NCI-H82 treated with DMSO at 0.1 percent for 48 hours (cell line): ENCODE data around the gene TCF12.

ENCODE experiments used
- DNase-seq: peaks from one replicate; lab custom pipeline; 2025; ENCODE audit not compliant: unreplicated experiment; lab: John Stamatoyannopoulos, UW

TCF12 gene

DNA sequence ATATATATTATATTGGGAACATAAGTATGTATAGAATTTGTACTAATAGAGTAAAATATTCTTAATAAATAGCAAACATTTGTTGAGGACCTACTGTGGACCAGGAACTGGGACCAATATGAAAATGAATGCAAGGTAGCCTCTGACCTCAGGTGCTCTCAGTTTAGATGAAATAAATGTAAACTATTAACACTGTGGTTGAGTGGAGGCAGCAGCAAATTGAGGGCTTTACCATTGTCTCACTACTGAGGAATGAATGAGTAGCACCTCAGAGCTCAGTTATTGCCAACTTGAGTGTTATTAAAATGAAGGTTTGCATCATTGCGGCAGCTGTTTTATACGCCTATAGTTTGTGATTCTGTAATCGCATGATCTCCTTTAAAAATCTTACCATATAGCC lies 366.9 kb downstream of the TCF12 start:
- no peak for DNase-seq

DNA sequence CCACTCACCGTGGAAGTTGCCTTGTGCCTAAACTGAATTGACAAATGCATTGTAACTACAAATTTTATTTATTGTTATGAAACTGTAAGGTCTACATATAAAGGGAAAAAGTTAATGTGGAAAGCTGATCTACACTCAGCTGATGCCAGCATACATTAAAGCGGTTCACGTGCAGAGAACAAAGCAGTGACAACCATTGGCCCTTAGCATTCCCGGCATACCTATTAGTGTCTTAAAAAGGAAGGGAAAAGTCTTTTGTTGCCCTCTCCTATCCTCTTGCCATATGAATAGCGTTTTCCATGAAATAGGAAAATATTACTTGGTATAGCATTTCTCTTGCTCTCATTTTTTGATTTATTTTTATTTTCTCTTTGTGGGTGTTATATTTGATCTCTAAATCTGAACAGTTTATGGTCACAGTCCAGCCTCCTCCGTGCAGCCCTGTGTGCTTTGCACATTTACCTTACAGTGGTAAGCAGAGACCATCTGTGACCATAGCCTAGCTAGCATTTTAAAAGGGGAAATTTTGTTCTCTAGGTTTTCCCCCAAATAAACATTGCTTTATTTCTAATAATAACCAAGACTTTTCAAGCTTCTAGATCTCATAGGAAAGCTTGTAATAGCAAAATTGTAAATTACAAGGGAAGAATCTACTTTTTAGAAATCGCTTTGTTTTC lies 368.1 kb downstream of the TCF12 start:
- DNase-seq, result no peak

DNA sequence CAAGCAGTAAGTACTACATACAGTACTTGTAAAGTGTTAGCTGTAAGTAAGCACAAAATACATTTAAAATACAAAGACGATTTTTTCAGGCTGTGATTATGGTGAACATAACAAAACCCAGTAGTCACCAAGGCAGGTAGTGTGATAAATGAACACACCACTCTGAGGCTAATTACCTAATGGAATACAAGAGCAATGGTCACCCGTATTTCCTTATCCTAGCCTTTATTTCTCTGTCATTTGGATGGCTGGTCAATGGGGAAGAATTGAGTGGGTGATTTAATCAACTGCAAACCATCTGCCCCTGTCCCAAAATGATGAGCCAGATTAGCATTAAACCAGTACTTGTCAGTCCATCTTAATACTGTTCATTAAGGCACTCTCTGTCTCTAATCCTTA lies 368.7 kb downstream of the TCF12 start:
- peak; percentile 99 for DNase-seq

DNA sequence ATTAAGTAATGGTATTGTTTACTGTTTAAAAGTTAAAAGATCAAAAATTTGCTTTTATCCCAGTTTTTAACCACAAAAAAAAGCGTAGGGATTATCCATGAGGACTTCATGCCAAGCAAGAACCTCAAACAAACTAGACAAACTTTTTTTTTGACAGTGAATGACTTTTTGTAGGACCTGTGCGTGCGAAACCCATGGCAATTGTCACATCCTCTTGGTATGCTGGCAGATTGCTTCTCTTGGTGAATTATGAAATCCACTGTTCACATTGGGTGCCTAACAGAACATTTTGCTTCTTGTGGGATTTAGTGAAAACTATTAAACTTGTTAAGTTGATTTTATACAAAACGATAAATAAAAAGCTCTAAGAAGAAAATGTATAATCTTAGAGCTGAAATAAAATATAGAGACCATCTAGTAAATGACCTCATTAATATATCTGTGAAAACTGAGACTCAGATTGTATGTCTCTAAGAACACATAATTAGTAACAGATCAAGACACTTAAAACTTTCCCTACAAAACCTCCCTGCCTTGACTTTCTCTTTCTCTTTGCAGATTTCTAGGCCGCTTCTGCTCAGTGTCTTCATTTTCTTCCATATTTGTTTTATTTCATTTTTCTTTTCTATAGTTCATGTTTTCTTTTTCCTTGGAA lies 370.6 kb downstream of the TCF12 start:
- DNase-seq, result no peak

DNA sequence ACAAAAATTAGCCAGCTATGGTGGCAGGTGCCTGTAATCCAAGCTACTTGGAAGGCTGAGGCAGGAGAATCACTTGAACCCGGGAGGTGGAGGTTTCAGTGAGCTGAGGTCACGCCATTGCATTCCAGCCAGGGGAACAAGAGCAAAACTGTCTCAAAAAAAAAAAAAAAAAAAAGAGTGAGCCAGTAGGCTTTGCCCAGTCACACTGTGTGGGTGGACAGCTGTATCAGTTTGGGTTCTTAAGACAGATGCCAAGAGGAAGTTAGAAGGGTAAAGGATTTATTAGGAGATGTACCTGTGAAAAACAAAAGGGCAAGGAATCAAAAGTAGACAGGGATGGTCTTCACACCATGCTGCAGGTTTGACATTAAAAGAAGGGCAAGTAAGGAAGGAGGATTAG lies 371.7 kb downstream of the TCF12 start:
- DNase-seq, result no peak

DNA sequence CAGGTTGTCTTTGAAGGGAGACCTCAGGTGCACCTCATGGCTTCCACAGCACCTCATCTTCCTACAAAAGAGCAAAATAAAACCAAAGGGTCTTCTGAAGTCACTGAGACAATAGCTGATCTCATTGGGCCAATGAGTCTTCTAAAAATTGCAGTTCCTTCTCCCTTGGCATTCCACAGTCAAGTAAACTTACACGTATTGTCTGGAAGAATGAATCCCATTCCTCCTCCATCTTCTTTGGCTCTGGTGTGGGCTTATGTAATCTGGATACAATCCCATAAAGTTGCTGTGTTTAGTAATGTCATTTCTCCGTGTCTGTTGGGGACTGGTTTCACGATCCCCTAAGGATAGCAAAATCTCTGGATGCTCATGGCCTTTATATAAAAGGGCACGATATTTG lies 372.4 kb downstream of the TCF12 start:
- DNase-seq, result no peak

DNA sequence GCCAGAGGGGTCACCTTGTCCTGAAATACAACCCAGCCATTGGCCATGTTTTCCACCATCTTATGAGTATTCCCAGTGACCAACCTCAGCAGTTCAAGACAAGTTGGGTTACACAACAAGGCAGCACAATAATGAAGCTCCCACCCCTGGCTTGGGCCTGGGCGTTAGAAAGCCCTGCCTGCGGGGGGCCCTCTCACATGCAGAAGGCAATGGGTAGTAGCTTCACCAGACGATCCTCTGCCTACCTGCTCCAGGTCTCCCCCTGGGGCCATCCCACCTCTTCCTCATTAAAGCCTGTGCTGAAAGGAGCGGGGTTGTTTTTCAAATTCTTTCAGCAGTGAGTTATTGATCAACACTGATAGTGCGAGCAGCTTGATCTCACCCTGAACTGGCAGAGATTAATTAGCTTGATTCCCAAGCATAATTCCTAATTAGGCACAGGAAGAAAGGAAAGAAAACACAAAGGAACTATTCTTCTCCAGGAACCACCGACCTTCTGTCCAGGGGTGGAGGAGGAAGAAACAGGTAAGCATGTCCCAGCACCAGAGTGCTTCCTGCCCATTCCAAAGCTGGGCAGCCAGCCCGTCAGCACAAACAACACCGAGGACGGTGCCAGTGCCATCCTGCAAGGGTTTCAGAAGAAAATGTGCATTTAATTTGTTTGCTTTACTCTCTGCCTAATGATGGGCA lies 378.2 kb downstream of the TCF12 start:
- no peak for DNase-seq

DNA sequence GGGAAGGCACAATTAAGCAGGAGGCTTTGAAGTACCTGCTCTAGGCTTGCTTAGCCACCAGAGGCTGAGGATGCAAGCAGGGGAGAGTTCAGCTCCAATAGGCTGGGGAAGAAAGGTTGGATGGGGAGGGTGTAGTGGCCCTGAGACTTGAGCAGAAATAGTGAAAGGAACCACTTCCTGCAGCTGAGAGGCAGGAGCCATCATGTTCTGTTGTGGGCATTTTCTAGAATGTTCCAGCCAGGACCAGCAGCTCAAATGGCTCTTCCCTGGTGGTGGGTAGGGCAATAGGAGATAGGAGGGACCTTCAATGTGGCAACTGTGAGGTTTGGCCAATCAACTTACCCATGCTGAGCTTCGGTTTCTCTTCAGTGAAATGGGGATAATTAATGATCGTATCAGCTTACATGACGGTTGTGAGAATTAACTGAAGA lies 378.7 kb downstream of the TCF12 start:
- no peak for DNase-seq

DNA sequence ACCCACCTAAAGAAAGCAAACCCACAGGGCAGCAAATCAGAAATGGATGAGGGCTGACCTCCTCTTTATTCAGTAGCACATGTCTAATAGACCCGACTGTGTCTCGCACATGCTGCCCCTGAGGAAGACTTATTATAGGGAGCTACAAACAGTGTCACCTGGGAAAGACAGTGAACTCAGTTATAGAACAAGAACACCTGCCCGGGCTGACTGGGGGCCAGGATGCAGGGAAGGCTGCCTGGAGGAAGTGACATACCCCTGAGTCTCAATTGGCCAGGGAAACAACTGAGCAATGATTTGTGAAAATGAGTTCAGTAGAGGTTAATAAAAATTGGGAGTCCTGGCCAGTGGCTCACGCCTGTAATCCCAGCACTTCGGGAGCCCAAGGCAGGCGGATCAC lies 379.2 kb downstream of the TCF12 start:
- DNase-seq, result no peak

DNA sequence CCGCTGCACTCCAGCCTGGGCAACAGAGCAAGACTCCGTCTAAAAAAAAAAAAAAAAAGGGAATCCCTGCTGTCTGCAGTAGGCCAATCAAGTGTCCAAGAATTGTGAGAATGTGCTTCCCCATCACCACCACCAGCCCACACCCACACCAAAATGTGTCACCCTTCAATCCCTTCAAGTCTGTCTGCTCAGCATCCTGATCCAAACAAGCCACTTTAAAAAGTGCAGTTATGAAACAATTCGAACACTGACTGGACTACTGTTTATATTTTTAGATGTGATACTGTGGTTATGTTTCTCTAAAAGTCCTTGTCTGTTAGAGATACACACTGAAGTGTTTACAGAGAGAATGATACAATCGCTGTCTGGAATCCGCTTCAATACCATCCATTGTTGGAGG lies 379.8 kb downstream of the TCF12 start:
- no peak for DNase-seq

DNA sequence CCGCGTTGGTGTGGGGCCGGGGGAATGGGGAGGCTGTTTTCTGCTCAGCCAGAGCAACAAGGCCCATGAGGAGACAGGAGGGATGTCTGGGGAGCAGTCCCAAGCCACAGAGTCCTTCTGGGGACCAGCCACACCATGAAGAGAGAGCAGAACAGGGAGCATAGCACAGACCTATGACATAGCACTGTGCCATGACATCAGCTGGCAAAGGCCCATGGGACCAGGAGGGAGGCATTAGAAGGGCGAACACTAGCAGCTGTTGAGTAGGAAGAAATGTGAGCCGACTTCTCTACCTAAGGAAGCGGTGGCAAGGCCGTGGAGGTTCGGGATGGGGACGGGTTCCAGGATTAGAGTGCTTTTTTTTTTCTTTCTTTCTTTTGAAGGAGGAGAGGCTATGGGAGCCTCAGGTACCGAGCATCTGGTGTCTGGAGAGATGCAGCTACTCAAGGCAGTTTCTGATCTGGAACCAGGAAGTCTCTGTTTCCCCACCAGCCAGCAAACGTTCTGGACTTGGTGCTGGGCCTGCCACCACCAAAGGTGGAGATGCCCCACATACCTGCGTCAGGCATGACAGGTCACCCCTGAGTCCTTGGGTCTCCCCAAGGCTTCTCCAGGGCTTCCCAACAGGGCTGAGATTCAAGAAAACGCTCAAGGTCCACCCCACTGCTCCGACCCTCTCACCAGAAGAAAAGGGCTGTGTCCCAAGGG lies 380.6 kb downstream of the TCF12 start:
- DNase-seq, result no peak

DNA sequence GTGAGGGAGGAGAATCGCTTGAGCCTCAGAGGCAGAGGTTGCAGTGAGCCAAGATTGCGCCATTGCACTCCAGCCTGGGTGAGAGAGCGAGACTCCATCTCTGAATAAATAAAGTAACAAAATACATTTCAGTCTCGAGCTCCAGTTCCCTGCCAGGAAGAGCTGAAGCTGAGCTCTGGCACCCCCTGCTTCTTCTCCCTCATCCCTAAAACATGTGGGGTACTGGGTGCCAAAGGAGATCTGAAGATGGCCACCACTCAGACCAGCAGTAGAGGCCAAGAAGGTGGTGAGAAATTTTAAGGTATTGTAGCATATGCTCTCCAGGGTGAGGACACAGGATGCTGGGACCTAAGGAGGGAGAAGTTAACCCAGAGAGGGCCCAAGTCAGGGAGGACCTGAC lies 382.9 kb downstream of the TCF12 start:
- DNase-seq, result no peak

DNA sequence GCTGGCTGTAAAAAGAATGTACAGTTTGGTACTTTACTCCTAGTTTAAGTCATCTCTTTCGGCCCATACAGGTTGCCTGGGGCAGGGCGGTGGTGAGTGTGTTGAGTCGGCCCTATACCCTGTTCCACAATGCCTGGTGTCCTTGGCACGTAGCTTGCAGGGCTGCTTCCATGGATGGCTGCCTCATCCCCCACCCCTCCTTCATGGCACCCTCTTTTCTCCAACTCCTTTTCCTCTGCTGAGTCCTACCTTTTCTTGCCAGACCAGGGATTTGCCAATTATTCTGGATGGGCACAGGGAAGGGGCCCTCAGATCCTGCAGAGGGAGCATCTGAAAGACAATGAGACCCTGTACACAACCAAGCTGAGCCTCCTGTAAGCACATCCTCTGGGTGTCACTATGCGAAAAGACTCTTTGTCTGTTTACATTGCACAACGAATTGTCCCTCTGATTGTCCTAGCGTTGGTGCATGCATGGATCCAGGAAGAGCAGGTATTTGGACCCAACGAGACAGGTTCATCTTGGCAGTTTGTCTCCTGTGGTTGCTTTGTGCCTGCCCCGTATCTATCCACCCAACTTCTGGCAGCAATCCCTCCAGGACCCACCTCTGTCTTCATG lies 384.3 kb downstream of the TCF12 start:
- no peak for DNase-seq

DNA sequence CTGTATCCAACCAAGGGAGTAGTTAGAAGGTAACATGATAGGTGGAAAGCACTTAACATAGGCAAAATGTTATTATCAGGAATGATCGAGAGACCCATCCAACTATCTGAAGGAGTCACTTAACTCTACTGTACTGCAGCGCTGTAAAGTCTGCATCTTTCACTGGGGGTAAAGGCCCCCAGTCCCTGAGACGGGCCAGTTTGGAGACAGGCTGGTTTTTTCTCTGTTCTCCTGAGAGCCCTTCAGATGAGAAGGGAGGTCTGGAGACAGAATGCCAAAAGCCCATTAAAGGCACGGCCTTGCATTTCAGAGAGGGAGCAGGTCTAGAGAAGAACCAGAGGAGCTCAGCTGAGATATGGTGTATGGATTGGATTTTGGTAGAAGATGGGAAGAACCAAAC lies 386.6 kb downstream of the TCF12 start:
- no peak for DNase-seq

DNA sequence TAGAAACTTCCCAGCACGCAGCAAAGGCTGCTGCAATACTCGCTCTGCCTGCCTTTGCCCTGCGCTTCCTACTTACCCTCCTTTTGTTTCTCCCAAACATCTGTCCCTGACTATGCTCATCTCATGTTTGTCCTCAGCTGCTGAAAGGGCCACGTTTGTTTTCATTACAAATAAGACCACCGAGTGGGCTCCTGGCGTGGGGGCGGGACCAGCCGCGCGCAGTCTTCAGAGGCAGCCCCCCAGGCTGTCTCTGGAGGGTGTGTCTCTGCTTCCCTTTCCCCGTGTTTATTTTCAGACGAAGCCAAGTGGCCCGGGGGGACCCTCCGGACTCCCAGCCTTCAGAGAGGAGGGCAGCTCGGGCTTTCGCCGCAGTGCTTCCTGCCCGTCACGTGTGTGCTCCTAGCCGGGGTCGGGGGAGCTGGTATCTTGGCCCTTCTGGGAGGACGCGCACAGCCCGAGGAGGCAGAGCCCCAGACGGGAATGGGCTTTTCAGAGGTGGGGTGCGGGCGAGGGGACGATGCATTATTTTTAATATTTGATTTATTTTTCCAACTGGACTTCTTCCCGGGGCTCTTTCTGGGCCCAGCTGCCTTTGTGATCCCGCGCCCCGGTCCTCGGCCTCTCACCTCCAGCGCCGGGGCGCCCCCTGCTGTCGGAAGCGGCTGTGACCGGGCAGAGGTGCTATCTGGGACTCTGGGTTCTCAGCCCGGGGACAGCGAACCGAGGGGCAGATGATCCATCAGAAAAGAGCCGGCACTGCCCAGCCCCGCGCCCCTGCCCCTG lies 387.9 kb downstream of the TCF12 start:
- no peak for DNase-seq

DNA sequence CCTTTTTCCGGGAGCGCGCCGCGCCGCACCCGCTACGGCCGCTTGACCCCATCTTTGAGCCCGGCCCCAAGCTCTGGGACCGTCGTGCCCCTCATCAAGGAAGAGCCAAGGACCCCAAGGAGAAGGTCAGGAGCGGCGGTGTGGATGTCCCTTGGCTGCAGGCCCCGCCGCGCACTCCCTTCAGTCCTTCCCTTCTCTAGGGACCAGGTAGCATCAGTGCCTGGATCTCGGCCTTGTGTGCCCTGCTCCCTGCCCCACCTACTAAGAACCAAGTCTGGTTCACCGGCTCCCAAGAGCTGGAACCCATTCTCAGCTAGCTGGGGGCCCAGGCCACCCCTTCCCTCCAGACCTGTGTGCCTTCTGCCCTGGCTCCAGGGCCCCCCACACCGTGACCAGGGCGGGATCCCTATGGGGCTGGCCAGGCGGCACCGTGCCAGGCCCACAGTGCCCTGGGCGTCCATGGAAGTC lies 388.5 kb downstream of the TCF12 start:
- DNase-seq, result no peak

DNA sequence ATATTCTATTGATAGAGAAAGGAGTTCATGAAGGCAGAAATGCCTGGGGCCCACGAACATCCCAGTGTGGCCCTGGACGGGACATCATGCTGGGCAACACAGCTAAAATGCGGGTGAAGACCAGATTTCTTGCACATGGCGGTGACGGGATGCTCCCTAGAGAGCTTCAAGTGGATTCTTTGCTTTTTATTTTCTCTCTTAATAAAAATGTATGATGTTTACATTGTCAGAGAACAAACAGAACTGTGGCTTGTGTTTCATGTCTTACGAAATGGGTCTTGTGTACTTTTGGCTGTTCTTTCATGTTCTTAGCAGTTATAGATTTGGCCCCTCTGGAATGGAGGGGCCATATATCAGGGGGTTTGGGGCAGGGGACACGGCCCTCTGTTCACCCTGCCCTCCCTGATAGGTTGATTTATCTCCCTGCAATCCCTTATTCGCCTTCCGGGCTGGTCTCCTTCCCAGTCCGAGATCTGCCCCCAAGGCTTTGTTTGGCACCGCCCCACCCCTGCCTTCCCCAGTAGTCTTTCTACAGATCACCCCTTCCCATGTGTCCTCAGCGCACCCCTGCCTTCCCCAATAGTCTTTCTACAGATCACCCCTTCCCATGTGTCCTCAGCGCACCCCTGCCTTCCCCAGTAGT lies 389.2 kb downstream of the TCF12 start:
- DNase-seq, result no peak

DNA sequence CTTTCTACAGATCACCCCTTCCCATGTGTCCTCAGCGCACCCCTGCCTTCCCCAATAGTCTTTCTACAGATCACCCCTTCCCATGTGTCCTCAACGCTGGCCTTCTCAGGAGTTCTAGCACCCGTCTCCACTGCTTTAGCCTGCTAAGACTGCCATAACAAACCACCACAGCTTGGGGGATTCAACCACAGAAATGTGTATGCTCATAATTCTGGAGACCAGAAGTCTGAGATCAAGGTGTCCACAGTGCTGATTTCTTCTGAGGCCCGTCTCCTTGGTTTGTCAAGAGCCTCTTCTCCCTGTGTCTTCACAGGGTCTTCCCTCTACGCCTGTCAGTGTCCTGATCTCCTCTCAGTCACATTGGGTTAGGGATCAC lies 389.7 kb downstream of the TCF12 start:
- no peak for DNase-seq

DNA sequence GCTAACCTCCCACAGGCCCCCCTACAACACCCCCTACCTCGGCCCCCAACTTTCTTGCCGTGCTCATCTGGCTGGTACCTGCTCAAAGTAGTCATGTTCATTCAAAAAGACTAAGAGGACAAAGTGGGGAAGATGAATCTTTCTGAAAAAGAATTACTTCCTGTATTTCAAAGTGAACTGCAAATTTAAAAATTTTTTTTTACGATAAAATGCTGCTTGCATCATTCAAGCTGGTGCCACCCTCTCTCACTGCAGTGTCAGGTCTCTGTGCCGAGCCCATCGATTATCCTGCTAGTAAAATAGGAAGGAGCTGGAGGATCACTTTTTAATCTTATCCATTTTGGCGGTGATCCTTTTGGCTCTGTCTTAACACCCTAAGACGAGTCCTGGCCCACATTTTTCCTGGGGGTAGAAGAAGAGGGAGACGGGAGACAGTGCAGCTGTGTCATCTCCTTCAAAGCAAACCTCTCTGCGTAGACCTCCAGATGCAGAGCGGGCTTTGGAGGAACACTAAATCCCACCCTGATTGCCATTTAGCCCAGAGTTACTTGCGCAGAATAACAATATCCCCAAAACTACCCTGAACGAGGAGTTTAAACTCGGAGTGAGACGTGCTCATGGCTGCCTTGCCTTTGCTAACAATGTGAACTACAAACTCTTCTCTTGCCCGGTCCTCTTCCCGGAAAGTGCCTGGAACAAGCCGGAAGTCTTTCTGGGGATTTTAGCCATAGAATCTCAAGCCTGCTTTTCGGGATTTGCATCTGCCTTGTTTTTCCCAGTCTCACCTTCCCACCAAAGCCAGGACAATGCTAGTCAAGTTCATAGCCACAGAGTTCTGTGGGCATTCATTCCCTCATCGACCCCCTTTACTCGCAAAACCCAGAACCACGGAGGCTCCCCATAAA lies 391.7 kb downstream of the TCF12 start:
- no peak for DNase-seq
